HepG2 (cell line): ENCODE measurements around the gene KCNT2. TPM values are rescaled to one million over a fixed set of nuclear protein-coding genes. Genes with fewer than 3 reads are reported as not detected.

Source experiments
- ATAC-seq: fragments of 200-7000 bp; cut with Tn5 transposase; 3 replicates; pipeline ENCODE4 v1.9.1; 2020; ENCODE audit warnings: mild to moderate bottlenecking, moderate library complexity
- BruUV-seq: library from RNA; stranded (reverse); fragments of 400-500 nt; replicated peaks from 2 replicates; lab custom pipeline; 2021; lab: Mats Ljungman, UMichigan
- CTCF ChIA-PET: fragments of 300-600 bp; formaldehyde crosslinking; extraction: SDS; loops from one replicate; lab custom pipeline; 2021; ENCODE audit warnings: low total read pairs, inconsistent platforms, low intra/inter-chr PET ratio; lab: Yijun Ruan, JAX
- POLR2A ChIA-PET: fragments of 350-600 bp; sonication (Branson Sonifier 250); formaldehyde crosslinking; loops from one replicate; lab custom pipeline; 2020; ENCODE audit warnings: antibody characterized with exemption, inconsistent platforms; lab: Yijun Ruan, JAX
- DNase-seq: peaks from one replicate; pipeline ENCODE4 v3.0.0-alpha.2; 2015; ENCODE audit warnings: low spot score
- FAIRE-seq: peaks from 3 replicates; lab custom pipeline; 2011; peaks lifted over from hg19 to GRCh38; lab: Jason Lieb, UNC
- H2AFZ ChIP-seq: one replicate; pipeline ENCODE4 v1.6.1; 2011; ENCODE audit warnings: low read length, inconsistent platforms
- H3K27ac ChIP-seq: fragments of 300-600 bp; 3 replicates; pipeline ENCODE4 v1.8.0; 2011; ENCODE audit warnings: mixed run types, mild to moderate bottlenecking, mixed read lengths, low read length, inconsistent platforms; ENCODE audit not compliant: insufficient read depth; ENCODE audit errors: extremely low read length
- H3K27me3 ChIP-seq, 2 experiments: fragments of 200-600 bp in 1 of 2; 2 replicates in 1 of 2; 3 replicates in 1 of 2; pipeline versions ENCODE4 v1.6.0 to v1.8.0; 2011; ENCODE audit warnings: low read length in 2 of 2, mild to moderate bottlenecking in 2 of 2, moderate library complexity in 2 of 2, inconsistent platforms in 1 of 2; ENCODE audit not compliant: insufficient read depth in 2 of 2, control insufficient read depth in 1 of 2
- H3K36me3 ChIP-seq, 2 experiments: fragments of 200-600 bp in 1 of 2; replicated peaks in 1 of 2; 2 replicates in 1 of 2; 3 replicates in 1 of 2; pipeline versions ENCODE4 v1.5.1 to v1.8.0; 2011; ENCODE audit warnings: low read length in 2 of 2, inconsistent platforms in 1 of 2; ENCODE audit not compliant: insufficient read depth in 2 of 2, control insufficient read depth in 1 of 2
- H3K4me1 ChIP-seq: 2 replicates; pipeline ENCODE4 v1.5.1; 2012; ENCODE audit warnings: low read length, inconsistent platforms; ENCODE audit not compliant: insufficient read depth
- H3K4me2 ChIP-seq: 2 replicates; pipeline ENCODE4 v1.6.0; 2011; ENCODE audit warnings: low read depth, low read length, inconsistent platforms
- H3K4me3 ChIP-seq, 3 experiments: fragments of 200-600 bp in 1 of 3; sonication (generic), shearing (Covaris generic) in 1 of 3; replicated peaks in 1 of 3; 2 replicates each; pipeline ENCODE4 v1.5.1; 2011 to 2016; ENCODE audit warnings: low read length in 3 of 3, inconsistent platforms in 2 of 3, low read depth in 2 of 3, mild to moderate bottlenecking in 2 of 3, control low read depth in 1 of 3, mixed read lengths in 1 of 3; ENCODE audit not compliant: insufficient read depth in 1 of 3
- H3K79me2 ChIP-seq: one replicate; pipeline ENCODE4 v1.6.1; 2011; ENCODE audit warnings: low read length, inconsistent platforms; ENCODE audit not compliant: insufficient read depth
- H3K9ac ChIP-seq: 2 replicates; pipeline ENCODE4 v1.6.0; 2011; ENCODE audit warnings: mild to moderate bottlenecking, low read depth, low read length, inconsistent platforms; ENCODE audit not compliant: insufficient read depth
- H3K9me3 ChIP-seq: 2 replicates; pipeline ENCODE4 v1.5.1; 2012; ENCODE audit warnings: mild to moderate bottlenecking, low read length
- H4K20me1 ChIP-seq: 2 replicates; pipeline ENCODE4 v1.6.0; 2011; ENCODE audit warnings: inconsistent platforms, mild to moderate bottlenecking, low read length, moderate library complexity; ENCODE audit not compliant: insufficient read depth
- ATF7 ChIP-seq, 2 experiments: fragments of 450-650 bp in 1 of 2; sonication (generic) in 1 of 2; formaldehyde crosslinking in 1 of 2; IDR thresholded peaks; 2 replicates each; pipeline versions ENCODE4 v1.4.0 to v1.6.1; 2016 to 2020; ENCODE audit warnings: antibody characterized with exemption in 1 of 2, mild to moderate bottlenecking in 1 of 2, missing genetic modification reagents in 1 of 2
- CENPBD1 ChIP-seq: sonication (generic); formaldehyde crosslinking; IDR thresholded peaks from 2 replicates; pipeline ENCODE4 v1.8.0; 2022; ENCODE audit warnings: missing genetic modification reagents, low read depth, mild to moderate bottlenecking, borderline replicate concordance
- IRX3 ChIP-seq: sonication (generic); formaldehyde crosslinking; IDR thresholded peaks from 2 replicates; pipeline ENCODE4 v1.8.1; 2023; ENCODE audit warnings: mild to moderate bottlenecking, low read depth, missing genetic modification reagents, borderline replicate concordance
- JUNB ChIP-seq: sonication (generic); formaldehyde crosslinking; IDR thresholded peaks from 2 replicates; pipeline ENCODE4 v1.8.0; 2022; ENCODE audit warnings: missing genetic modification reagents, mild to moderate bottlenecking, borderline replicate concordance
- KDM6A ChIP-seq: IDR thresholded peaks from 2 replicates; pipeline ENCODE4 v1.6.1; 2016; ENCODE audit warnings: low read depth
- MYPOP ChIP-seq: sonication (generic); formaldehyde crosslinking; IDR thresholded peaks from 2 replicates; pipeline ENCODE4 v1.8.1; 2023; ENCODE audit warnings: mild to moderate bottlenecking, moderate library complexity, missing genetic modification reagents
- SMARCE1 ChIP-seq: fragments of 450-650 bp; IDR thresholded peaks from 2 replicates; pipeline ENCODE4 v1.6.1; 2017; ENCODE audit warnings: borderline replicate concordance
- TCF12 ChIP-seq, 2 experiments: fragments of 450-650 bp in 1 of 2; sonication (generic) in 1 of 2; formaldehyde crosslinking in 1 of 2; IDR thresholded peaks; 2 replicates each; pipeline versions ENCODE4 v1.6.1 to v1.8.0; 2017 to 2022; ENCODE audit warnings: antibody characterized with exemption in 1 of 2, mild to moderate bottlenecking in 1 of 2, missing genetic modification reagents in 1 of 2, moderate library complexity in 1 of 2
- ZNF230 ChIP-seq: sonication (generic); formaldehyde crosslinking; IDR thresholded peaks from 2 replicates; pipeline ENCODE4 v1.4.0; 2020; ENCODE audit warnings: mild to moderate bottlenecking, missing genetic modification reagents
- in situ Hi-C: cut with HindIII; loops from 2 replicates; pipeline ENCODE4 v1.10.0; 2017; ENCODE audit warnings: low pct_unique_long_range_greater_than_20kb; ENCODE audit not compliant: extremely low pct_ligation_motif_present
- intact Hi-C: fragments of 100-400 bp; cut with micrococcal nuclease; formaldehyde crosslinking; loops from one replicate; pipeline ENCODE4 v1.10.0; 2022; ENCODE audit not compliant: unreplicated experiment
- polyA plus RNA-seq, 8 experiments: library from polyadenylated mRNA; depleted of rRNA in 3 of 8; stranded (reverse) in 7 of 8; unstranded in 1 of 8; fragments of >200 nt; fragmentation: Illumina TruSeq in 4 of 8; extraction: Trizol in 4 of 8; gene quantifications; 2 replicates each; pipeline versions ENCODE4 v1.2.1 to v1.2.3, GENCODE V29; 2011 to 2016; ENCODE audit warnings: low read depth in 4 of 8, missing spikeins in 1 of 8, mixed read lengths in 1 of 8; ENCODE audit not compliant: insufficient read depth in 1 of 8
- total RNA-seq, 5 experiments: library from RNA; depleted of rRNA; stranded (reverse); fragments of >200 nt; fragmentation: Illumina TruSeq; extraction: Trizol; gene quantifications; 2 replicates each; pipeline ENCODE4 v1.2.3, GENCODE V29; 2016; ENCODE audit warnings: low read depth in 1 of 5

Gene KCNT2
- total and polyA plus RNA-seq, 2 of the 13 experiments (the other 11 are each of a cell fraction or from before 2014, with no cell fraction given), result not detected

DNA sequence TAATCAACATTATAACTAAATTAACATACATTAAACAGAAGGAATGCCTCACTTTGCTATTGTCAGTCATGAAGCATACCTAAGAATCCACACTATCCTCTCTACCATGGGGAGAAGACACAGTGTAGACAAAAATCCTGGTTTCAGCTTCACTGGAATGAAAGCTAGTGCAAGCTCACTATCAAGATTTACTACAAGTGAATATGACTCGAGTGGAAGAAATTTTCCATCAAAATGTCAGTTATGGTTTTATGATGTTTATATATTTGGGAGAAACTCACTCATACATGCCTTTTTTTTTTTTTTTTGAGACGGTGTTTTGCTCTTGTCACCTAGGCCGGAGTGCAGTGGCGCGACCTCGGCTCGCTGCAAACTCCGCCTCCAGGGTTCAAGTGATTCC is 424.3 kb downstream of the KCNT2 start (continued):
- TF ChIP-seq ZNF230 (CRISPR knock-in tag) (no peak), ATF7 (IDR thresholded peaks at IDR 0.05) (no peak), ATF7 (CRISPR knock-in tag; IDR thresholded peaks at IDR 0.05) (no peak)

GRCh38 chr1:196181594-196181878 is 426.7 kb downstream of the KCNT2 start:
- no peak for TF ChIP-seq IRX3 (CRISPR knock-in tag)
- no peak for TF ChIP-seq CENPBD1
- TF ChIP-seq TCF12 (IDR thresholded peaks at IDR 0.05), result no peak
- no peak for TF ChIP-seq TCF12 (CRISPR knock-in tag; IDR thresholded peaks at IDR 0.05)
- no peak for TF ChIP-seq KDM6A (CRISPR knock-in tag)
- TF ChIP-seq JUNB (CRISPR knock-in tag), result no peak
- TF ChIP-seq SMARCE1, result no peak
- no peak for TF ChIP-seq MYPOP (CRISPR knock-in tag)
- FAIRE-seq (no peak), DNase-seq (no peak), ATAC-seq (no peak)
- Histone ChIP-seq H3K36me3 (no peaks in the 10 kb centered on the region), H3K4me2 (no peak overlapping the region), H3K4me1 (no peaks in the 10 kb centered on the region), H3K27me3 (no peaks in the 10 kb centered on the region), H3K79me2 (no peaks in the 10 kb centered on the region), H3K27ac (no peak overlapping the region), H4K20me1 (no peaks in the 10 kb centered on the region), H3K9ac (no peak overlapping the region), H2AFZ (no peak overlapping the region), H3K4me3 (no peak overlapping the region), H3K9me3 (no peaks in the 10 kb centered on the region)
- intact Hi-C loops, result no loop called here
- no TSS peak for BruUV-seq
- ChIA-PET POLR2A (no interaction called here), CTCF (no interaction called here)
- in situ Hi-C loops, result no loop called here
